K562 (cell line): ENCODE results near the gene COG4.

Experiments
- ATF3 ChIP-seq, 2 experiments: fragments of 450-650 bp in 1 of 2; sonication (generic) in 1 of 2; formaldehyde crosslinking in 1 of 2; IDR thresholded peaks in 1 of 2; conservative IDR thresholded peaks in 1 of 2; 2 replicates each; pipeline versions ENCODE4 v1.6.1 to v1.8.1; 2016 to 2023; ENCODE audit warnings: mild to moderate bottlenecking in 2 of 2, moderate library complexity in 2 of 2, inconsistent platforms in 1 of 2, missing genetic modification reagents in 1 of 2
- CHD4 ChIP-seq: fragments of 200-600 bp; sonication (generic); IDR thresholded peaks from 3 replicates; pipeline ENCODE4 v1.6.1; 2012; ENCODE audit warnings: low read depth, mild to moderate bottlenecking, mixed read lengths, low read length, inconsistent platforms; ENCODE audit not compliant: insufficient read depth, insufficient replicate concordance, poor library complexity, severe bottlenecking
- CTCF ChIP-seq, 3 experiments: IDR thresholded peaks in 2 of 3; conservative IDR thresholded peaks in 1 of 3; 2 replicates each; pipeline ENCODE4 v1.5.1; 2011 to 2012; ENCODE audit warnings: low read length in 3 of 3, mild to moderate bottlenecking in 3 of 3, control low read depth in 2 of 3, improper control_type of control experiment in 1 of 3, inconsistent platforms in 1 of 3, low read depth in 1 of 3, mixed read lengths in 1 of 3, moderate library complexity in 1 of 3; ENCODE audit not compliant: insufficient read depth in 2 of 3
- FOS ChIP-seq: IDR thresholded peaks from 3 replicates; pipeline ENCODE4 v1.6.1; 2011; ENCODE audit not compliant: insufficient read length; ENCODE audit errors: extremely low read depth
- FOXO4 ChIP-seq: fragments of 450-650 bp; formaldehyde crosslinking; IDR thresholded peaks from 2 replicates; pipeline ENCODE4 v1.4.0; 2020; ENCODE audit warnings: mild to moderate bottlenecking, moderate library complexity
- GABPA ChIP-seq: fragments of 200-800 bp; sonication (Bioruptor generic); conservative IDR thresholded peaks from 2 replicates; pipeline ENCODE4 v1.6.1; 2016; ENCODE audit warnings: low read depth, missing genetic modification characterization, missing compliant biosample characterization
- HDAC2 ChIP-seq: fragments of 450-650 bp; IDR thresholded peaks from 2 replicates; pipeline ENCODE4 v1.6.1; 2016; ENCODE audit warnings: mild to moderate bottlenecking
- JUN ChIP-seq, 2 experiments: sonication (generic) in 1 of 2; formaldehyde crosslinking in 1 of 2; IDR thresholded peaks; 2 replicates each; pipeline versions ENCODE4 v1.6.1 to v1.8.0; 2012 to 2022; ENCODE audit warnings: borderline replicate concordance in 2 of 2, mild to moderate bottlenecking in 2 of 2, improper control_type of control experiment in 1 of 2, low read depth in 1 of 2, low read length in 1 of 2, missing genetic modification reagents in 1 of 2
- POLR2AphosphoS2 ChIP-seq: IDR thresholded peaks from 2 replicates; pipeline ENCODE4 v1.6.1; 2012; ENCODE audit warnings: low read length, improper control_type of control experiment
- PREB ChIP-seq: sonication (generic); formaldehyde crosslinking; IDR thresholded peaks from 2 replicates; pipeline ENCODE4 v1.8.1; 2023; ENCODE audit warnings: mild to moderate bottlenecking, missing genetic modification reagents
- SIX5 ChIP-seq, 2 experiments: IDR thresholded peaks; 2 replicates each; pipeline ENCODE4 v1.6.1; 2011; ENCODE audit warnings: low read length in 2 of 2, borderline replicate concordance in 1 of 2, low read depth in 1 of 2, mild to moderate bottlenecking in 1 of 2, moderate library complexity in 1 of 2; ENCODE audit not compliant: insufficient read depth in 1 of 2
- ZNF184 ChIP-seq: sonication (generic); formaldehyde crosslinking; IDR thresholded peaks from 2 replicates; pipeline ENCODE4 v1.5.0; 2020; ENCODE audit warnings: missing genetic modification reagents
- ZNF830 ChIP-seq: fragments of 250-450 bp; sonication (Bioruptor Pico); IDR thresholded peaks from 2 replicates; pipeline ENCODE4 v1.5.0; 2021; ENCODE audit warnings: mild to moderate bottlenecking

- TF ChIP-seq ATF3 (IDR thresholded peaks at IDR 0.05): no peak
- TF ChIP-seq ATF3 (CRISPR knock-in tag; conservative IDR thresholded peaks at IDR 0.05): no peak
- no peak for TF ChIP-seq ZNF184
- TF ChIP-seq ZNF830 (CRISPR knock-in tag): no peak
- no peak for TF ChIP-seq POLR2AphosphoS2
- TF ChIP-seq CTCF (IDR thresholded peaks at IDR 0.05 in 2 of 3, conservative IDR thresholded peaks at IDR 0.05 in 1 of 3; ENCODE audit: insufficient read depth in 2 of 3, low read depth in 1 of 3, low read length in 3 of 3): no peak
- no peak for TF ChIP-seq FOS
- TF ChIP-seq HDAC2: no peak
- TF ChIP-seq JUN (IDR thresholded peaks at IDR 0.05; ENCODE audit: borderline replicate concordance, low read depth, low read length): no peak
- no peak for TF ChIP-seq JUN (CRISPR knock-in tag; IDR thresholded peaks at IDR 0.05; ENCODE audit: borderline replicate concordance)
- no peak for TF ChIP-seq CHD4
- no peak for TF ChIP-seq GABPA (tag)
- no peak for TF ChIP-seq FOXO4 (CRISPR knock-in tag)
- no peak for TF ChIP-seq SIX5 (IDR thresholded peaks at IDR 0.05; ENCODE audit: borderline replicate concordance in 1 of 2, insufficient read depth in 1 of 2, low read depth in 1 of 2, low read length in 2 of 2)
- TF ChIP-seq PREB (CRISPR knock-in tag): no peak
Measured at GRCh38 chr16:70553645-70554044, 30.3 kb upstream of the COG4 start.
